ENCODE data around the gene SRC. TPM values are rescaled to one million over a fixed set of nuclear protein-coding genes. Genes with fewer than 3 reads are reported as not detected.

The SRC gene
- total RNA-seq, 1 experiment from 2014 or later: 197 TPM

GRCh38 chr20:37432606-37433005 is 86.7 kb downstream of the SRC start:
- DNase-seq: no peak
- Histone ChIP-seq H3K4me3 (ENCODE audit: low read depth, low read length) (no peak overlapping the region), H3K36me3 (ENCODE audit: control insufficient read depth, insufficient read depth, low read length) (no peaks in the 10 kb centered on the region), H3K4me1 (no peaks in the 10 kb centered on the region), H3K27me3 (replicated peaks; ENCODE audit: control insufficient read depth, insufficient read depth, low read length) (no peaks in the 10 kb centered on the region), H3K9me3 (no peaks in the 10 kb centered on the region)
- ChIA-PET POLR2A (no interaction called here), CTCF (no interaction called here)
- Mint-ChIP-seq H3K27me3 (ENCODE audit: insufficient read depth, unreplicated experiment) (no peaks in the 10 kb centered on the region), H3K9me3 (ENCODE audit: unreplicated experiment) (no peaks in the 10 kb centered on the region), H3K36me3 (ENCODE audit: insufficient read depth, unreplicated experiment) (no peaks in the 10 kb centered on the region), H3K4me1 (ENCODE audit: low read depth, unreplicated experiment) (no peaks in the 10 kb centered on the region), H3K27ac (ENCODE audit: unreplicated experiment) (no peak overlapping the region), H3K4me3 (ENCODE audit: unreplicated experiment) (no peak overlapping the region)
- no TSS peak for BruUV-seq (replicated peaks)
- intact Hi-C loops (cut with micrococcal nuclease; ENCODE audit: unreplicated experiment): no loop called here
- no peak for TF ChIP-seq CTCF (IDR thresholded peaks at IDR 0.05; ENCODE audit: insufficient read depth in 1 of 2, low read depth in 1 of 2, low read length in 1 of 2, severe bottlenecking in 1 of 2, unreplicated experiment in 1 of 2)

DNA sequence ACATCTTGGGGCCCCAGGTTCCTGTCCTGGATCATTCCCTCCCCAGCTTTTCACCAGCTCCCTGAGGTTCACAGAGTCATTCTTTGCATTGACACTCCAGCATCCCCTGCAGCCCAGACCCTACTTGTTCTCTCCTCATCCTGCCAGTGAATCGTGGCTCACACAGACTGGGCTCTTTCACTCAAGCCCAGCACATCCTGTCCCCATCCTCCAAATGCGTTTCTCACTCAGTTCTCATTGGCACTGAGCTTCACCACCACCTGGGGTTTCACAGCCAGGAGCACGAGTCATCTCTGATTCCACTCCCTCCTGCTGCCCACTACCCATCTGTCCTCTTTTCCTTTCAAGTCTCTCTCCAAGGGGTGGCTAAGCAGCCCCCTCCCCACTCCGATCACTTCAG is 89.7 kb downstream of the SRC start:
- Mint-ChIP-seq H3K9me3 (ENCODE audit: unreplicated experiment) (no peaks in the 10 kb centered on the region), H3K27me3 (ENCODE audit: insufficient read depth, unreplicated experiment) (peaks cover 4% of the 10 kb centered on the region), H3K4me3 (ENCODE audit: unreplicated experiment) (no peak overlapping the region), H3K4me1 (ENCODE audit: low read depth, unreplicated experiment) (no peaks in the 10 kb centered on the region), H3K27ac (ENCODE audit: unreplicated experiment) (no peak overlapping the region), H3K36me3 (ENCODE audit: insufficient read depth, unreplicated experiment) (no peaks in the 10 kb centered on the region)
- no peaks in the 10 kb centered on the region for H3K9me3 ChIP-seq
- POLR2A ChIA-PET: no interaction called here
- TF ChIP-seq CTCF (IDR thresholded peaks at IDR 0.05; ENCODE audit: insufficient read depth in 1 of 2, low read depth in 1 of 2, low read length in 1 of 2, severe bottlenecking in 1 of 2, unreplicated experiment in 1 of 2): no peak
- H3K36me3 ChIP-seq (ENCODE audit: control insufficient read depth, insufficient read depth, low read length): no peaks in the 10 kb centered on the region
- H3K27me3 ChIP-seq (replicated peaks; ENCODE audit: control insufficient read depth, insufficient read depth, low read length): no peaks in the 10 kb centered on the region
- H3K4me1 ChIP-seq: no peaks in the 10 kb centered on the region
- intact Hi-C loops (cut with micrococcal nuclease; ENCODE audit: unreplicated experiment): no loop called here
- CTCF ChIA-PET: no interaction called here
- DNase-seq: no peak
- BruUV-seq (replicated peaks): no TSS peak
- H3K4me3 ChIP-seq (ENCODE audit: low read depth, low read length): no peak overlapping the region

DNA sequence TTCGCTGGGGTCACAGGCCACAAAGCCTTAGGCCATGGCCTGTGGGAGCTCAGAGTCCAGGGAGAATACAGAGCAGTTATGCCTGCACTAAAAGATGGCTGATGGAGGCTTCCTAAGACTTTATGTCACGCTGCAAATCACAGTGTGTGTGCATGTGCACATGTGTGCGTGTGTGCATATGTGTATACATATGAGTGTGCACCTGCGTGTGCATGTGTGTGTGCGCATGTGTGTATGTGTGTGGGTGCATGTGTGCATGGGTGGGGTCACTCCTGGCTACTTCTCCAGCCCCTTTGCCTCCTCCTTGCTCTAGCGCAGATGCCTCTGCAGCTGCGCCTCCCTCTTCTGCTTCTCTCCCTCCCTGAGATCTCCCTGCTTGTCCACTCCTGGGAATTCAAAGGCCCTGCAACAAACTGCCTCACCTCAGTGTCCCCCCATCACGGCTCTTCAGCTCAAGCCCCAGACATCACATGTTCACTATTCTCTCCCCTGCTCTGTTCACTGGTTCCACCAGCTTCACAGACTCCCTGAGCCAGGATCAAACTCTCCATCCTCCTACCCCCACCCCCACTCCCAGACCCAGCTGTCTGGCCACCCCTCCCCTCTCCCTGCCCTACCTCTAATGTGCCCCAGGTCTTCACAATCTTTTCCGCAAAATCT is 90.7 kb downstream of the SRC start:
- Histone ChIP-seq H3K4me3 (ENCODE audit: low read depth, low read length) (no peak overlapping the region), H3K36me3 (ENCODE audit: control insufficient read depth, insufficient read depth, low read length) (no peaks in the 10 kb centered on the region), H3K4me1 (no peaks in the 10 kb centered on the region), H3K9me3 (no peaks in the 10 kb centered on the region), H3K27me3 (replicated peaks; ENCODE audit: control insufficient read depth, insufficient read depth, low read length) (no peaks in the 10 kb centered on the region)
- BruUV-seq (replicated peaks): no TSS peak
- intact Hi-C loops (cut with micrococcal nuclease; ENCODE audit: unreplicated experiment): no loop called here
- no peaks in the 10 kb centered on the region for H3K36me3 Mint-ChIP-seq (ENCODE audit: insufficient read depth, unreplicated experiment)
- H3K27ac Mint-ChIP-seq (ENCODE audit: unreplicated experiment): no peak overlapping the region
- no peaks in the 10 kb centered on the region for H3K4me1 Mint-ChIP-seq (ENCODE audit: low read depth, unreplicated experiment)
- H3K9me3 Mint-ChIP-seq (ENCODE audit: unreplicated experiment): no peaks in the 10 kb centered on the region
- peaks cover 4% of the 10 kb centered on the region for H3K27me3 Mint-ChIP-seq (ENCODE audit: insufficient read depth, unreplicated experiment)
- no peak overlapping the region for H3K4me3 Mint-ChIP-seq (ENCODE audit: unreplicated experiment)
- ChIA-PET CTCF (no interaction called here), POLR2A (no interaction called here)
- TF ChIP-seq CTCF (IDR thresholded peaks at IDR 0.05; ENCODE audit: insufficient read depth in 1 of 2, low read depth in 1 of 2, low read length in 1 of 2, severe bottlenecking in 1 of 2, unreplicated experiment in 1 of 2): no peak
- no peak for DNase-seq

All from Caco-2 (cell line).